ENCODE measurements around the gene CTNNA3.
A peak's percentile ranks its signal among the peaks of the same experiment; 100 is the strongest.

The CTNNA3 gene

DNA sequence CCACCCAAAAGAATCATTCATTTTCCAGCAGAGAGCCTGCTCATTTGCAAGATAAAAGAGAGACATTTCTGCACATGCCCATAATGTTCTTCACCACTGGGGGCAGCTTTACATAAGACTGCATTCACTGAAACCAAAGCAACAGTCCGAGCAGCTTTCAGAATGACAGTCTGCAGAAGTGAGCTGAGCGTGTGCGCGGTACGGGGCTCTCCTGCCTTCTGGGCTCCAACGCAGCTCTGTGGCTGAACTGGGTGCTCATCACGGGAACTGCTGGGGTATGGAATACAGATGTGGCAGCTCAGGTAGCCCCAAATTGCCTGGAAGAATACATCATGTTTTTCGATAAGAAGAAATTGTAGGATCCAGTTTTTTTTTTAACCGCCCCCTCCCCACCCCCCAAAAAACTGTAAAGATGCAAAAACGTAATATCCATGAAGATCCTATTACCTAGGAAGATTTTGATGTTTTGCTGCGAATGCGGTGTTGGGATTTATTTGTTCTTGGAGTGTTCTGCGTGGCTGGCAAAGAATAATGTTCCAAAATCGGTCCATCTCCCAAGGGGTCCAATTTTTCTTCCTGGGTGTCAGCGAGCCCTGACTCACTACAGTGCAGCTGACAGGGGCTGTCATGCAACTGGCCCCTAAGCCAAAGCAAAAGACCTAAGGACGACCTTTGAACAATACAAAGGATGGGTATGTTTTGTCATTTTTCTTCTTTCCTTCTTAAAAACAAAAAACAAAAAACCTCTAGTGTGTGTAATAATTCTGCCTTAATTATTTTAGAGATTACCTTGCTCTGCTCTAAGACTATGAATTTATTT is 769.9 kb downstream of the CTNNA3 start, which contains the start of gene LRRTM3:
Gene LRRTM3 (plus strand): TSS at position 141 of the 820 bp plus-strand sequence.
- Histone ChIP-seq H3K4me3 (ENCODE audit: low read depth in 1 of 2, low read length in 2 of 2) (peak within 1 kb of the TSS; percentile 19 to 45), H3K27ac (ENCODE audit: low read length) (no peak within 1 kb of the TSS), H3K36me3 (ENCODE audit: control insufficient read depth in 1 of 2, insufficient read depth in 2 of 2, low read length in 2 of 2) (no peaks in the 10 kb centered on the region), H3K4me1 (ENCODE audit: control insufficient read depth in 1 of 2, insufficient read depth in 2 of 2, low read length in 2 of 2) (peaks cover 0 to 17% of the 10 kb centered on the region in 2 donors), H3K27me3 (ENCODE audit: low read depth, low read length) (peaks cover 27% of the 10 kb centered on the region), H3K9me3 (ENCODE audit: control insufficient read depth in 1 of 2, low read length in 2 of 2) (no peaks in the 10 kb centered on the region)

DNA sequence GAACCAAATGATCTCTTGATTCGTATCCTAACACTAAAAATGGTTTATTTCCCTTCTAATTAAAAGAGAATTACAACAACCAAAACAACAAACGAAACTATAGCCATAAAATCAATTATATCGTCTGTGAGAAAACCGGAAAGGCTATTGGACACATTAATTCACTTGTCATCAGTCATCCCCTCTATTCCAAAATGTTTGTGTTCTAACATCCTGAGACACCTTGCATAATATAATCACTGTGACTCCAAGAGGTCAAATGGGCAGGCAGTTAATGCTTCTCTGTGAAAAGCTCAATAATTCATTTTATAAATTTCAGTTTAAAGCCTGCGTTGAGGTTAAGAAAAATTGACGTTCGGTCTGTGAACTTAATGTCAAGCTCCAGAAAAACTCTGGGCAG is 770.6 kb downstream of the CTNNA3 start:
- Histone ChIP-seq H3K36me3 (ENCODE audit: control insufficient read depth in 1 of 2, insufficient read depth in 2 of 2, low read length in 2 of 2) (no peaks in the 10 kb centered on the region), H3K4me1 (ENCODE audit: control insufficient read depth in 1 of 2, insufficient read depth in 2 of 2, low read length in 2 of 2) (peaks cover 0 to 17% of the 10 kb centered on the region in 2 donors), H3K9me3 (ENCODE audit: control insufficient read depth in 1 of 2, low read length in 2 of 2) (no peaks in the 10 kb centered on the region), H3K4me3 (ENCODE audit: low read depth in 1 of 2, low read length in 2 of 2) (peak overlapping the region in 1 of 2 donors; percentile 45), H3K27me3 (ENCODE audit: low read depth, low read length) (peaks cover 27% of the 10 kb centered on the region), H3K27ac (ENCODE audit: low read length) (no peak overlapping the region)

DNA sequence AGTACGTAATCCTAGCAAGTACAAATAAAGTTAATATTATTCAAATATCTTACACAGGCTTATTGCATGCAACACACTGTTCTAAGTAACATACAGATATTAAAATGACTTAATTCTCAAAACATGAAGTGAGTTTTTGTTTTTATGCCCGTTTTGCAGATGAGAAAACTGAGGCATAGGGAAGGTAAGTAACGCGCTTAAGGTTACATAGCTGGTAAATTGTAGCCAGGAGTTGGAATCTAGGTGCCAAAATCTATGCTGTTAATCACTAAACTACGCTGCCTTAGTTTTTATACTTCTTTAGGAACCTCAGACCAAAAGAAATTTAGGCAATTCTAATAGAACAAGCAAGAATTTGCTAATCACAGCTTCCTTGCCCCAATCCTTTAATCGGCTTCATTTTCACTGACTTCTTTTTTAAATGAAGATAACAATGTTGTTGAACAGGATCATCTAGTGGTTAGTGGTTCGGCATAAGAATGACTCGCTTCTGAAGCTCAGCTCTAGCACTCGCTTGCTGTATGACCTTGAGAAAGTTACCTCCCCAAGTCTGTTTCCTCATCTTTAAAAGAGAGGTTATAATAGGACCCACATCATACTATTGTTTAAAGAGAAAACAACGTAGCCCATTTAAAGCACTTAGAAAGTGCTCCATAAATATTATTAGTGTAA is 771.2 kb downstream of the CTNNA3 start:
- no peak overlapping the region for H3K4me3 ChIP-seq (ENCODE audit: low read depth in 1 of 2, low read length in 2 of 2)
- no peaks in the 10 kb centered on the region for H3K36me3 ChIP-seq (ENCODE audit: control insufficient read depth in 1 of 2, insufficient read depth in 2 of 2, low read length in 2 of 2)
- peaks cover 27% of the 10 kb centered on the region for H3K27me3 ChIP-seq (ENCODE audit: low read depth, low read length)
- H3K9me3 ChIP-seq (ENCODE audit: control insufficient read depth in 1 of 2, low read length in 2 of 2), result no peaks in the 10 kb centered on the region
- H3K4me1 ChIP-seq (ENCODE audit: control insufficient read depth in 1 of 2, insufficient read depth in 2 of 2, low read length in 2 of 2), result peaks cover 0 to 17% of the 10 kb centered on the region in 2 donors
- H3K27ac ChIP-seq (ENCODE audit: low read length), result no peak overlapping the region

- H3K4me1 ChIP-seq (ENCODE audit: control insufficient read depth in 1 of 2, insufficient read depth in 2 of 2, low read length in 2 of 2), result no peaks in the 10 kb centered on the region
- no peaks in the 10 kb centered on the region for H3K27me3 ChIP-seq (ENCODE audit: low read depth, low read length)
- H3K9me3 ChIP-seq (ENCODE audit: control insufficient read depth in 1 of 2, low read length in 2 of 2), result no peaks in the 10 kb centered on the region
- no peak overlapping the region for H3K27ac ChIP-seq (ENCODE audit: low read length)
- no peak overlapping the region for H3K4me3 ChIP-seq (ENCODE audit: low read depth in 1 of 2, low read length in 2 of 2)
- no peaks in the 10 kb centered on the region for H3K36me3 ChIP-seq (ENCODE audit: control insufficient read depth in 1 of 2, insufficient read depth in 2 of 2, low read length in 2 of 2)
These were observed 776.7 kb downstream of the CTNNA3 start for GRCh38 chr10:66919248-66919647.

DNA sequence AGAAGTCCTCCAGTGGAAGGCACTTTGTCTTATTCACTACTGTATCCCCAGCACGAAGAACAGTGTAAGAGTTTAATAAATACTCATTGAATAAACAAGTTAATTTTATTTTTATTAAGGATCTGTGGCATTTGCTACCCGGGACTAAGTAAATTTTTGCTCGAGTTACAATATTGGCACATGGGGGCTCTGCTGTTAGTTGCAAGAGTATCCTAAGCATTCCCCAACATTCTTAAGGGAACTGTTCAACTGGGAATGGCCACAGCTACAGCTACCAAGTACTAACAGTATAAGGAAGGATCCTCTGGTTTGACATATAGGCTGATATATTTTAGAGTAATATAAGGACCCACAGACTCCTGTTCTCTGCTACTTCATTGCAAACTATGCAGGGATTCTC is 778.9 kb downstream of the CTNNA3 start:
- no peak overlapping the region for H3K27ac ChIP-seq (ENCODE audit: low read length)
- no peaks in the 10 kb centered on the region for H3K9me3 ChIP-seq (ENCODE audit: control insufficient read depth in 1 of 2, low read length in 2 of 2)

GRCh38 chr10:66916030-66916429 is 780.0 kb downstream of the CTNNA3 start:
- no peaks in the 10 kb centered on the region for H3K4me1 ChIP-seq (ENCODE audit: control insufficient read depth in 1 of 2, insufficient read depth in 2 of 2, low read length in 2 of 2)
- H3K9me3 ChIP-seq (ENCODE audit: control insufficient read depth in 1 of 2, low read length in 2 of 2), result no peaks in the 10 kb centered on the region
- no peaks in the 10 kb centered on the region for H3K36me3 ChIP-seq (ENCODE audit: control insufficient read depth in 1 of 2, insufficient read depth in 2 of 2, low read length in 2 of 2)
- H3K27me3 ChIP-seq (ENCODE audit: low read depth, low read length), result no peaks in the 10 kb centered on the region
- no peak overlapping the region for H3K27ac ChIP-seq (ENCODE audit: low read length)
- no peak overlapping the region for H3K4me3 ChIP-seq (ENCODE audit: low read depth in 1 of 2, low read length in 2 of 2)

More for the DNA sequence above, 778.9 kb downstream of the CTNNA3 start:
- H3K4me1 ChIP-seq (ENCODE audit: control insufficient read depth in 1 of 2, insufficient read depth in 2 of 2, low read length in 2 of 2), result no peaks in the 10 kb centered on the region
- H3K27me3 ChIP-seq (ENCODE audit: low read depth, low read length), result no peaks in the 10 kb centered on the region
- H3K36me3 ChIP-seq (ENCODE audit: control insufficient read depth in 1 of 2, insufficient read depth in 2 of 2, low read length in 2 of 2), result no peaks in the 10 kb centered on the region
- H3K4me3 ChIP-seq (ENCODE audit: low read depth in 1 of 2, low read length in 2 of 2), result no peak overlapping the region

GRCh38 chr10:66910671-66911070 is 785.3 kb downstream of the CTNNA3 start:
- Histone ChIP-seq H3K27ac (ENCODE audit: low read length) (no peak overlapping the region), H3K27me3 (ENCODE audit: low read depth, low read length) (no peaks in the 10 kb centered on the region)

GRCh38 chr10:66892871-66893270 is 803.1 kb downstream of the CTNNA3 start:
- Histone ChIP-seq H3K9me3 (ENCODE audit: control insufficient read depth in 1 of 2, low read length in 2 of 2) (peaks cover 0 to 1% of the 10 kb centered on the region in 2 donors), H3K27ac (ENCODE audit: low read length) (no peak overlapping the region), H3K36me3 (ENCODE audit: control insufficient read depth in 1 of 2, insufficient read depth in 2 of 2, low read length in 2 of 2) (no peaks in the 10 kb centered on the region), H3K4me1 (ENCODE audit: control insufficient read depth in 1 of 2, insufficient read depth in 2 of 2, low read length in 2 of 2) (no peaks in the 10 kb centered on the region), H3K27me3 (ENCODE audit: low read depth, low read length) (no peaks in the 10 kb centered on the region), H3K4me3 (ENCODE audit: low read depth in 1 of 2, low read length in 2 of 2) (no peak overlapping the region)

More at GRCh38 chr10:66910671-66911070, 785.3 kb downstream of the CTNNA3 start:
- Histone ChIP-seq H3K9me3 (ENCODE audit: control insufficient read depth in 1 of 2, low read length in 2 of 2) (no peaks in the 10 kb centered on the region), H3K4me3 (ENCODE audit: low read depth in 1 of 2, low read length in 2 of 2) (no peak overlapping the region), H3K4me1 (ENCODE audit: control insufficient read depth in 1 of 2, insufficient read depth in 2 of 2, low read length in 2 of 2) (no peaks in the 10 kb centered on the region), H3K36me3 (ENCODE audit: control insufficient read depth in 1 of 2, insufficient read depth in 2 of 2, low read length in 2 of 2) (no peaks in the 10 kb centered on the region)

- Histone ChIP-seq H3K27ac (ENCODE audit: low read length) (no peak overlapping the region), H3K9me3 (ENCODE audit: control insufficient read depth in 1 of 2, low read length in 2 of 2) (no peaks in the 10 kb centered on the region), H3K4me1 (ENCODE audit: control insufficient read depth in 1 of 2, insufficient read depth in 2 of 2, low read length in 2 of 2) (no peaks in the 10 kb centered on the region), H3K27me3 (ENCODE audit: low read depth, low read length) (no peaks in the 10 kb centered on the region), H3K4me3 (ENCODE audit: low read depth in 1 of 2, low read length in 2 of 2) (no peak overlapping the region), H3K36me3 (ENCODE audit: control insufficient read depth in 1 of 2, insufficient read depth in 2 of 2, low read length in 2 of 2) (no peaks in the 10 kb centered on the region)
These were observed 807.8 kb downstream of the CTNNA3 start for GRCh38 chr10:66888237-66888636.

GRCh38 chr10:66886848-66887247 is 809.1 kb downstream of the CTNNA3 start:
- Histone ChIP-seq H3K4me1 (ENCODE audit: control insufficient read depth in 1 of 2, insufficient read depth in 2 of 2, low read length in 2 of 2) (no peaks in the 10 kb centered on the region), H3K27ac (ENCODE audit: low read length) (no peak overlapping the region), H3K27me3 (ENCODE audit: low read depth, low read length) (no peaks in the 10 kb centered on the region), H3K4me3 (ENCODE audit: low read depth in 1 of 2, low read length in 2 of 2) (no peak overlapping the region), H3K36me3 (ENCODE audit: control insufficient read depth in 1 of 2, insufficient read depth in 2 of 2, low read length in 2 of 2) (no peaks in the 10 kb centered on the region), H3K9me3 (ENCODE audit: control insufficient read depth in 1 of 2, low read length in 2 of 2) (no peaks in the 10 kb centered on the region)

GRCh38 chr10:66882271-66882670 is 813.7 kb downstream of the CTNNA3 start:
- no peaks in the 10 kb centered on the region for H3K9me3 ChIP-seq (ENCODE audit: control insufficient read depth in 1 of 2, low read length in 2 of 2)
- no peaks in the 10 kb centered on the region for H3K4me1 ChIP-seq (ENCODE audit: control insufficient read depth in 1 of 2, insufficient read depth in 2 of 2, low read length in 2 of 2)
- H3K27ac ChIP-seq (ENCODE audit: low read length), result no peak overlapping the region
- no peaks in the 10 kb centered on the region for H3K27me3 ChIP-seq (ENCODE audit: low read depth, low read length)
- H3K36me3 ChIP-seq (ENCODE audit: control insufficient read depth in 1 of 2, insufficient read depth in 2 of 2, low read length in 2 of 2), result no peaks in the 10 kb centered on the region
- no peak overlapping the region for H3K4me3 ChIP-seq (ENCODE audit: low read depth in 1 of 2, low read length in 2 of 2)

All from muscle layer of duodenum (tissue), 2 donors.